Stimulated activated CD8-positive, alpha-beta memory T cell treated with anti-CD3 and anti-CD28 coated beads, Interleukin-4, amount 100 ng/mL, for 1 hour (primary cell): Measurements from ENCODE around the gene UVRAG.

Experiments used
- DNase-seq, 2 donors: peaks; one replicate each; pipeline ENCODE4 v3.0.0-alpha.2; 2020; ENCODE audit warnings: low read depth in 2 of 2, low spot score in 1 of 2

The UVRAG gene

DNA sequence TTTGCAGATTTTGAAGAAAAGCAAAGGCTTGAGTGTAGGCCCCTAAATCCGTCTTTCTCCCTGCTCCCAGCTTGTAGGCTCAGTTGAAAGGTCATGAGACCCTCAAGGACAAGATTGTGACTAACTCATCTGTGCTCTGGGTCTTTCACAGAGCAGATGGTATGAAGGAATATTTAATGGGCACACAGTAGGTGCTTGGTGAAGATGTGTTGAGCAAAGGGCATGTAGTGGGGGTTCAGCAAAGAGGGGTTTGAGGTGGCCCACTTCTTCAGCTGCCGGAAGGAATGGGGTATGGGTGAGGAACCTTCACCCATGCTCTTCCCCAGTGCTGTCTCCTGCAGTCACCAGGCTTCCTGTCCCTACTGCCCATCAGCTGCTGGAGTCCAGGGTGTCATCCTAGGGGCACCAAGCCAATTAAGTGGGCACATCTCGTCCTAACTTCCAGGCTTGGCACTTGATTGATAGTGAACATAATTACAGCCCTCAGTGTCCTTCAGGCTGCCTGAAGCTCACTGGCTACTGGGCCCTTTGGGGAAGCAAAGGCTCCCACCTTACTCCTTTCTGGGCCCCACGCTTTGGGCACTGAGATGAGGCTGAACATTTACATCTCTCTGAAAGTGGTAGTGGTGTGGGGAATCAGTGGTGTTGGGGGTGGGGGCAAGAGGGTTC, 31.5 kb upstream of the UVRAG start:
- DNase-seq = no peak

DNA sequence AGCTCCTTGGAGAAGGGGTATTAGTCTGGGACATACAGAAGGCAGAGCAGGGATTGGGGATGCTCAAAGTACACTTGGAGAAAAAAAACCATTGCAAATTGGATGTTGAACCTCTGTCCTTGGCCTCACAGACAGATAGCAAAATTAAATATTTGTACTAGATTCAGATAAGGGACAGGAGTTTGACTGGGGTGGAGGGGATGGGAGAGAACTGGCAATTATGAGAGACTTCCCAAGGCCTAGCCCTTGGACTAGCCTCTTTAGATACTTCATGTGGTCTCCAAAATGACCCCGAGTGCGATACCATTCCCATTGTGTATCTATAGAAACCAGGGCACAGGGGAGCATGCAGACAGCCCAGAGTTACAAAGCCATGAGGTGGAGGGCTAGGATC, 30.9 kb upstream of the UVRAG start:
- DNase-seq = no peak

DNA sequence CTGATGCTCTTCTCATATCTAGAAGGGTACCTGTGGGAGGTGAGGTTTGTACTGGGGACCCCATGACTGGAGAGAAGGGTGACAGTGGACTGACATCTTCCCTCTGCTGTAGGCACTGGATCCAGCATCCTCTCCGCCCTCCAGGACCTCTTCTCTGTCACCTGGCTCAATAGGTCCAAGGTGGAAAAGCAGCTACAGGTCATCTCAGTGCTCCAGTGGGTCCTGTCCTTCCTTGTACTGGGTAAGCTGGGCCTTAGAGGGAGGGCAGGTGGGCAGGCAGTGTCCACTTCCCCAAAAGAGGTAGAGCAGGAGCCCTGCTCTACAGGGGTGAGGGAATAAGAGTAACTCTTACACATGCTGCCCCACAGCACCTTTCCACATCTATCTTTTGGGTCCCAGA, 30.5 kb upstream of the UVRAG start:
- no peak for DNase-seq

DNA sequence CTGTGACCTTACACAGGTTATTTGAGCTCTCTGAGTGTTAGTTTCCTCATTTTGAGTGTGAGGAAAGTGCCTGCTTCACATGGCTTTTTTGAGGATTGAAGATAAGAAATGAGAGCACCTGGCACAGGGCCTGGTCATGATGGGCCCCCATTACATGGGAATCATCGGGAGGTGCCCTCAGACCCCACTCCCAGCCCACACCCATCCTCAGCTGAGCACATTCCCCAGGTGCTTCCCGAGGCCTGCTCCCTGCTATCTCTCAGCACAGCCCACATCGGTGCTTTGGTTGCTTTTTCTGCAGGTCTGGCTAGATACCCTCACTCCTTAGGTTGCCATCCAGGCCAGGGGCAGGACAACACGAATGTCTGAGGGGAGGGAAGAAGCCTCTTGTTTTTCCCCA, 29.8 kb upstream of the UVRAG start:
- DNase-seq = no peak

DNA sequence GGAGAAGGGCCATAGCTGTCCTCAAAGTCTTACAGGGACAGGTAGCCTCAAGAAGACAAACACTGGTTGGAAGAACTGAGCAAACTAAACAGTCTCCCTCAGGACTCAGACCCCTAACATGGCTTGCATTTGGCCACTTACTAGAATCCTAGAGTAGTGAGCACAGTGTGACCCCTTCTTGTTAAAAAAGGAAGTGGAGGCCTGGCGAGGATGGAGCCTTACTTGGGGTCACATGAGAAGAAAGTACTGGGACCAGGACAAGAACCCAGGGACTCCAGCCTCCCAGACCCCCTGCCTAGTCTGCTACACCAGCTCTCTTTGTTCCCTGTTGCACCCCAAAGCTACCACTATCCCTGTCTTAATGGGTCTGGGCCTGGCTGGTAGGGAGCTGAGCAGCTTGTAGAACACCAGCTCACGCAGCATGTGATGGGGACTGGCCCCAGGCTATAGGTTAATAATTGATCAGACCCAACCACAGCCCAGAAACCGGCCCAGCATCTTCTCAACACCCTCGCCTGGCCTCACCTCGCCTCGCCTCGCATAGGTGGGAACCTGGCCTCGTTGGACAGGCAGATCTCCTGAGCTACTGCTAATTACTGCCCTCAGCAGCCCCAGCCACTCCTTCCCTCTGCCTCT, 28.8 kb upstream of the UVRAG start:
- no peak for DNase-seq

DNA sequence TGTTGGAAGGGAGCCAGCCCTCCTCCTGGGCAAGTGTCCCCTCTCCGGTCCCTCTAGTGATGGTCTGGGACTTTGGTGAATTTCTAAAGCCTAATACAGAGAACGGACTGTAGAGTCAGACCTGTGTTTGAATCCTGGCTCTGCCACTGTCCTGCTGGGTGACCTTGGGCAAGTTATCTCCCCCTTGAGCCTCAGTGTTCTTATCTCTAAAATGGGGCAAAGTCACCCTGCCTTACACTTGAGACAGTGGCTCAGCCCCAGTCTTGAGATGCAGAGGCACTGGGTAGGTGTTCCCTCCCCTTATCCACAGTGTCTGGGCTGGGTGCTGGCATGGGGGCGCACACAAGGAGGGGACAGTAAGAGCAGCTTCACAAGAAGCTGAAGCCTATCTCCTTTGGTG, 25.5 kb upstream of the UVRAG start:
- no peak for DNase-seq

DNA sequence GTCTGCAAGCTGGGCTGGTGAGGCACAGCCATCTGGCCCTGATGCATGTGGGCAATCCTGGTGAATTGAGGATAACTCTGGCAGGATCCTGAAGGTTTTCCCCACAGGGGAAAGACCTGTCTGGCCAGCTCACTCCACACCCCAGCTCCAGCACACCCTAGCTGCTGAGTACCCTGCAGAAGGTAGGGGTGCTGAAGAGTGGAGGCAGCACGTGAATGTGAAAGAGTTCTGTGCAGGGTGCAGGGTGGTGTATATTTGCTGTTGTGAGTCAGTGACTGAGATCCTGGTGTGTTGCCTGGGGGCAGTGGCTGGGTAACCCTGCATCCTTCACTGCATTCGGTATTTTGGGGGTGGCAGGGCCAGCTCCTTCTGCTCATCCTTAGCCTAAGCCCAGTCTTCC, 24.0 kb upstream of the UVRAG start:
- DNase-seq = no peak

DNA sequence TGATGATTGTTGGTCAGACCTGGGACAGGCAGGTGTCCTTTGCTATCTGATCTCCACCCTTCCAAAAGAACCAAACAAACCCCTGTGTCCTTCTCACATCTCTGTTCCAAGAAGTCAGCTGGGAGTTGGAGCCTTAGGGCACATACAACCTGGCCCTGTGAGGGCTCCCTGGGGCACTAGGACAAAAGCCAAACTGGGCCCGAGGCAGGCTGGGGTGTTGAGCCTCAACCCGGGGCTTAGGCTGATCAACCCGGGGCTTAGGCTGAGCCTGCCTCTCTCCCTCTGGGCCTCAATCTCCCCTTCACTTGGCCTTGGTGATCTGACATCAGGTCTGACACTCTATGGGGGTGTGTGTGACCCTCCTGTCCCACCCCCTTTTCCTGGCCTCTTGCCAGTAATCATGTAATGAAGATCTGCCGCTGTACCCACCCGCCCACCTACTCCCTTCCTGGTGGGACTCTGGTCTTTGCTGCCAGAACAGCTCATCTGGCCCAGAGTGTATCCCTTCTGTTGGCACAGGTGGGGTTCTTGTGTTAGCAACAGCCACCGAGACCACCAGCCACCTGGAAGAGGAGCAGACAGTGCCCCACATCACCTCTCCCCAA, 22.8 kb upstream of the UVRAG start:
- DNase-seq = no peak

DNA sequence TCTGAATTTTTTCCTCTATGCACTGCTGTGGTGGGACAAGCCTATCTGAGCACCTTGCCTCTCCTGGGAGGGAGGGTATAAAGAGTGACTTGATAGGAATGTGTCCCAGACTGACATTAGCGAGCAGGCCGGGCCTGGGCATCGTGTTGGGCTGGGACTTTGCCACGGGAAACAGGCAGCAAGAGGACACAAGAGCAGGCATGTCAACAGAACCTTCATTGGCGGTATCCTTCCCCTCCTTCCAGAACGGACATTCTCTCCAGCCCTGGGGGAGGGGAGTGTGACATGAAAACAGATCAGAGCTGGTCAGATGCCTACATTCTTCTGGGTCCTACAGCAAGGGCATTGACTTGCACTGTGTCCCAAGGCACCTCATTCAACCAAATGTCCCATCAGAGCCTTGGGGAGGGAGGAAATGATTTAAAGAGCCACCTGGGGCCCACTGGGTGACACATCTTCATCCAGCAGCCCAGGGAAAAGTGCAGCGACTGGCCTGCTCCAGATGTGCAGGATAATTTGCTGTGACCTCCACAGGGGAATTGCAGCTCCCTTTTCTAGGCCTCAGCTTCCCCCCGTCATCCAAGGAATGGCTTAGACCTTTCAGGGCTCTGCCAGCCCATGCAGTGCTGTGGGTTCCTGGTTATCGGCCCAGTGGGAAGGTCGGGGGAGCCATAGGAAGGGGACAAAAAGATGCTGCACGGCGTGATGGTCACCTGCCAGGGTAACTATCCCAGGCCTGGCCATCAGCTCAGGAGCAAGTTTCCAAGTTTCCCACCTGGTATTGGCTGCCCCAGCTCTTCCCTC, 21.8 kb upstream of the UVRAG start:
- DNase-seq = no peak

DNA sequence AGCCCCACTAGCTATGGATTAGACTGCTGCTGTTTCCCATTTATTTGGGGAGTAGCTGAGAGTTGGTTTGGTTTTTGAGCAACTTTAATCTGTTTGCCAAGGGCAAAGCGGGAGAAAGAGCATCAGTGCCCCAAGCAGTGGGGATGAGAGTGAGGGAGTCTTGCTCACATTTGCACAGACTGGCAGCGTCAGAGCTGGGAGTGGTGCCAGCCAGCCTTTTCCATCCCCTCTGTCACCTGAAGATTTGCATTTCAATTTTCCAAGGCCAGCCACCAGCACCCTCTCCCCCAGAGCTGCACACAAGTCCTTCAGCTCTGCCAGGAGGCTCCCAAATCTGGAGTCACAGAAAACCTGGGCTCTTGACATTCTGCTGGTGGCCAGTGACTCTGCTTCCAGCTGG, 21.0 kb upstream of the UVRAG start:
- DNase-seq = no peak

DNA sequence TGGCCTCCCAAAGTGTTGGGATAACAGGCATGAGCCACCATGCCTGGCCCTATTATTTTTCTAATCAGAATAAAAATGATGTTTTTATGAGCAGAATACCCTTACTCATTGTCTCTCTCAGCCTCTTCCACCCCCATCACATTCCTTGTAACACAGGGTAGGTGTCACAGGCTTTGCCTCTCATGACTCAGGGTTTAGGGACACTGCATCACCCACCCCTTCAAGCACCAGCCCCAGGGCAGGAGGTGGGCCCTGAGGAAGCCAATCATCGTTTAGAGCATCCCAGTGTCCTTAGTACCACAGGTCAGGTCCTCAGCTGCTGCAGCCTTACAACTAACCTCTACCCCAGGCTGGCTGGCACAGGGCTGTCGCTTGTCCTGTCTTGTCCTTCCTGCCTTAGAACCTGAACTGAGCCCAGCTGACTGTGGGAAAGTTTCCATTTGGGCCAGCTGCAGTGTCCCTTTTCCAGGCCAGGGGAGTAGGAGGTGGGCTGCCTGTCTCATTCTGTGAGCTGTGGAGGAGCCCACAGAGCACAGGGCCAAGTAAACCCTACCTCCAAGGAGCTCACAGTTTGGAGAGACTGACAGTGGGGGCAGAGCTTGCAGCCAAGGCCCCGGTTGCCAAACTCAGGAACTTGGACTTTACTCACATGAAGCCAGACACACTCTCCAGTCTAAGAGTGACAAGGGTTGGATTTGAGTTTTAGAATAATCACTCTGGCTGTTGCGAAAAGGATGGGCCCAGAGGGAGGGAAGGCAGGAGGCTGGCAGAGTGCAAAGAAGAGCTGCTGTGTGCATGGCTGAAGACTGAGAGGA, 19.5 kb upstream of the UVRAG start:
- DNase-seq = no peak

DNA sequence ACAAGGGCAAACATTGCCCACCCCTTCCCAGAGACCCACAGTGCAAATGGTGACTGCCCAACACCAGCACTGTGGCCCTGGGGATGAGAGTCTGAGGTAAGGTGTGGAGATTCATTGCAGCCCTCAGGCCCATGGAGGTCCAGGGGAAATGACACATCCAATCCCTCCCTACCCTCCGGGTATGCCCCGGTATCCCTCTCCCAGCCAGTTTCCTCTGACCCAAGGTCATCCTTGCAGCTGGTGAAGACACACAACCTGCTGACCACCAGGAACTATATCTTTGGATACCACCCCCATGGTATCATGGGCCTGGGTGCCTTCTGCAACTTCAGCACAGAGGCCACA, 18.9 kb upstream of the UVRAG start:
- DNase-seq = no peak

DNA sequence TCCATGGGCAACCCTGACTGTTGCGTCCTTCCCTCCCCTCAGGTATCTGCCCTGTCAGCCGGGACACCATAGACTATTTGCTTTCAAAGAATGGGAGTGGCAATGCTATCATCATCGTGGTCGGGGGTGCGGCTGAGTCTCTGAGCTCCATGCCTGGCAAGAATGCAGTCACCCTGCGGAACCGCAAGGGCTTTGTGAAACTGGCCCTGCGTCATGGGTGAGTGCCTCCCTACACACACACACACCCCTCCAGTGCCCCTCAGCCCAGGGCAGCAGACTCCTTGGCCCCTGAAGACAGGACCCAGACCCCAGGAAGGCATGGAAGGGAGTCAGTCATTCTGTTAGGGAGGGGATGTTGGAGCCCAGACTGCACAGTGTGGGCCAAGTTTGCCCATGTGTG, 17.9 kb upstream of the UVRAG start:
- no peak for DNase-seq

DNA sequence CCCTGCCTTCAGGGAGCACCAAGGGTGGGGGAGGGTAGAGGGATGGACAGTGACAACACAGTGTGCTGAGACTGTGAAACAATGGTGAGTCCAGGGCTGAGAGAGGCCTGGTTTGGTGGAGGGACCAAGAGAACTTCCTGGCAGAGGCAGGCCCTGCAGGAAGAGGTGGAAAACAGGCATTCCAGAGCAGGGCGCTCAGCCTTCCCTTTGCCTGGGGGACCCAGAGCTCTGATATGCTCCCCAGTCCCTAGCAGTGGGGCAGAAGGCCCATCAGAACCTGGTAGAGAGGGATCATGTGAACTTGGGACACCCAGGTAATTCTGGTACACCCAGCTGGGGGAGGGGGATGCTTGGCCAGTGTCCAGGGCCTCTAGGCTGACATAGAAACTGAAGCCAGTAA, 17.2 kb upstream of the UVRAG start:
- no peak for DNase-seq

DNA sequence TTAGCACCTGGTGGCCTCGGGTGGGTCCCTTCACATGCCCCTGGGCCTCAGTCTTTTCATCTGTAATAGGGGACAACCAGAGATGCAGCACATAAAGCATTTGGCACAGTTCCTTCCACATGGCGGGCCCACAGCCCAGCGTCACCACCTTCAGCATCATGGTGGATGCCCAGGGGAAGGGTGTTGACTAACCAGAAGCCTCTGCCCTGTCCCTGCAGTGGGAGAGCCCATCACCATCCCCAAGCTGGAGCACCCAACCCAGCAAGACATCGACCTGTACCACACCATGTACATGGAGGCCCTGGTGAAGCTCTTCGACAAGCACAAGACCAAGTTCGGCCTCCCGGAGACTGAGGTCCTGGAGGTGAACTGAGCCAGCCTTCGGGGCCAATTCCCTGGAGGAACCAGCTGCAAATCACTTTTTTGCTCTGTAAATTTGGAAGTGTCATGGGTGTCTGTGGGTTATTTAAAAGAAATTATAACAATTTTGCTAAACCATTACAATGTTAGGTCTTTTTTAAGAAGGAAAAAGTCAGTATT, 14.8 kb upstream of the UVRAG start:
- no peak for DNase-seq

DNA sequence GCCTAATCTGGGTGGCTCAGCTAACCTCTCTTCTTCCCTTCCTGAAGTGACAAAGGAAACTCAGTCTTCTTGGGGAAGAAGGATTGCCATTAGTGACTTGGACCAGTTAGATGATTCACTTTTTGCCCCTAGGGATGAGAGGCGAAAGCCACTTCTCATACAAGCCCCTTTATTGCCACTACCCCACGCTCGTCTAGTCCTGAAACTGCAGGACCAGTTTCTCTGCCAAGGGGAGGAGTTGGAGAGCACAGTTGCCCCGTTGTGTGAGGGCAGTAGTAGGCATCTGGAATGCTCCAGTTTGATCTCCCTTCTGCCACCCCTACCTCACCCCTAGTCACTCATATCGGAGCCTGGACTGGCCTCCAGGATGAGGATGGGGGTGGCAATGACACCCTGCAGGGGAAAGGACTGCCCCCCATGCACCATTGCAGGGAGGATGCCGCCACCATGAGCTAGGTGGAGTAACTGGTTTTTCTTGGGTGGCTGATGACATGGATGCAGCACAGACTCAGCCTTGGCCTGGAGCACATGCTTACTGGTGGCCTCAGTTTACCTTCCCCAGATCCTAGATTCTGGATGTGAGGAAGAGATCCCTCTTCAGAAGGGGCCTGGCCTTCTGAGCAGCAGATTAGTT, 14.2 kb upstream of the UVRAG start:
- no peak for DNase-seq

DNA sequence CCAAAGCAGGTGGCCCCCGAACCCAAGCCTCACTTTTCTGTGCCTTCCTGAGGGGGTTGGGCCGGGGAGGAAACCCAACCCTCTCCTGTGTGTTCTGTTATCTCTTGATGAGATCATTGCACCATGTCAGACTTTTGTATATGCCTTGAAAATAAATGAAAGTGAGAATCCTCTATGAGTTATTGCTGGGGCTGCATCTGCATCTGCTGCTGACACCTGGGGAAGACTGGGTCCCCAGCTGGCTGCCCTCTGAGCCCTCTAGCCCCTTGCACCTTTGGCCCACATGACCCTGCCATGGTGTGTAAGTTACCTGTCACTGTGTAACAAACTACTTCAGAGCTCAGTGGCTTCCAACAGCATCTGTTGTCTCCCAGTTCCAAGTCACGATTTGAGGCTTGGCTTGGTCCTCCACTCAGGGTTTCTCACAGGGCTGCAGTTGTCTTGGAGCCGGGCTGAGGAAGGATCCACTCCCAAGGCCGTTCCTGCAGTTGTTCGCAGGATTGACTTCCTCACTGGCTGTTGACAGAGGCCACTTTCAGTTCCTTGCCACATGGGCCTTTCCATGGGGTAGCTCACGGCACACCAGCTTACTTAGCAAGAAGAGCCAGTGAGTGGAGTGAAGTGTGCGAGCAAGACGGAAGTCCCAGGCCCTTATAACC, 13.5 kb upstream of the UVRAG start:
- no peak for DNase-seq

DNA sequence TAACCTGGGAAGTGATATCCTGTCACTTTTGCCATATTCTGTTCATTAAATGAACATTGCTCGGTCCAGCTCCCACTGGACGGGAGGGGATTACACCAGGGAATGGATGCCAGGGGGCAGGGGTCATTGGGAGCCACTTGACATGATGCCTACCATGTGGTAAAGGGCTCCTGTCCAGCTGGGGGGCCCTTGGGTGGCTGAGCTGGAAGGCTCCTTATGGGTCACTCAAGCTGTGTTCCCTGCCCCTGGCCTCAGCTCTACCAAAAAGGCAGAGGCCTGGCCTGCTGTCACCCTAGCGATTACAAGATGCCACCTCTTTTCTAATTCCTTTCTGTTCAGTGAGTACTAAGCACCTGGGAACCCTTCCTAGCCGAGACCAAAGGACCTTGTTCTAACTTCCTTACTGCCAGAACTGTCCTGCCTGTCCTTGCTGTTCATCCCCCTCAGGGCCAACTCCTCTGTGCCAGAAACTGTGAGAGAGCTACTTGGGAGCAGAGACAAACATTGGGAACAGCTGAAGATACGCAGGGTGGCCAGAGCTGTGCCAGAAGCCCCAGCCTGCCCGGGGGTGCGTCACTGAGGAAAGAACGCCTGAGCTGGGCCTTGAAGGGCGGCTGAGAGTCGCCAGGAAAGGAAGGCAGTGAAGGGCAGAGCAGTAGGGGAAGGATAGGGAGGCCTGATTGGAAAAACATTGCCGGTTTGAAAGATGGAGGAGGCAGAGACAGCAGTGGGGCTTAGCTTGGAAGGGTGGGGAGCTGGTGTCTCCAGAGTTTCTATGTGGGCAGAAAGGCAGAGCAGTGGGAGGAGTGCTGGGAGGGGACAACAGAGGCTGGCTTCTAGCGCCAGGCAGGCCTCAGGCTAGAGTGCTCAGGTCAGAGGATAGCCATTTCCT, 12.7 kb upstream of the UVRAG start:
- no peak for DNase-seq
